Activated CD4-positive, alpha-beta T cell treated with anti-CD3 and anti-CD28 coated beads, Interleukin-2, amount 50 U/mL, for 1 hour (primary cell): Measurements from ENCODE around the gene LRSAM1.

Experiments
- DNase-seq: peaks from one replicate; pipeline ENCODE4 v3.0.0-alpha.2; 2020

LRSAM1 gene

DNA sequence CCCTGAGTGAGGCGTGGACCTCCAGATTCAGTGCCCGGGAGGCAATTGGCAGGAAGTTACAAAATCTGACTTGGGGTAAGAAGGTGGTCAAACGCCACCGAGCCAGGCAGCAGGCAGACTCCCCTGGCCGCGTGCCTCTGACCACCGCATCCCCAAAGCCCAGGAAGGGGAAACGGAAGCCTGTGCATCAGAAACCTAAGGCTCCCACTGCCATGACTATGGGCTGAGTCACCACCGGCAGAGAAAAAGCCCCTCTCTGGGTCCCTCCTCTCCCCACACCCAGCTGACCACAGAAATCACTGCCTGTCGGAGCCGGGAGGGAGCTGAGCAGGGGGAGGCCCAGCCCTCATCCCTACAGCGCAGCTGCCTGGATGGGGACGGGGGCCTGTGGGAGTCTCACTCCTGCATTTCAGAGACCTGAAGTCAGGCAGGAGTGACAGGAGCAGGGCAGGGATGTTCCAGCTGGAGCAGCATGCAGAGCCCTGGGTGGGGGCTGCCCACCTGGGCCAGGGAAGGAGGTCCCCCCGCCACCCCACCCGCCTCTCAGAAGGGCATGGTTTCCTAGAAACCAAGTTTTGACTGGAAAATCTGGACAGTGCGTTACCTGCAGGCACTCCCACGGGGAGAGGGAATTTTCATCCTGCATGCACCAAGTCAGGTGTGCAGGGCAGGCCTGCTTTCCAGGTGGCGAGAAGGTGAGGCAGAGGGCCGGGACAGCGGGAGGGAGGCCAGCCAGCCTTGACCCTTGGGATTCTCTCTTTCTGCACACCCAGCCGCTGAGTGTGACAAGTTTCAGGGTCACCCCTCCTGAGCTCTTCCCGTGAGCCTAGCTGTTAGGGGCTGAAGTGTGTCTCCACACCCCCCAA is 68.2 kb downstream of the LRSAM1 start:
- no peak for DNase-seq

DNA sequence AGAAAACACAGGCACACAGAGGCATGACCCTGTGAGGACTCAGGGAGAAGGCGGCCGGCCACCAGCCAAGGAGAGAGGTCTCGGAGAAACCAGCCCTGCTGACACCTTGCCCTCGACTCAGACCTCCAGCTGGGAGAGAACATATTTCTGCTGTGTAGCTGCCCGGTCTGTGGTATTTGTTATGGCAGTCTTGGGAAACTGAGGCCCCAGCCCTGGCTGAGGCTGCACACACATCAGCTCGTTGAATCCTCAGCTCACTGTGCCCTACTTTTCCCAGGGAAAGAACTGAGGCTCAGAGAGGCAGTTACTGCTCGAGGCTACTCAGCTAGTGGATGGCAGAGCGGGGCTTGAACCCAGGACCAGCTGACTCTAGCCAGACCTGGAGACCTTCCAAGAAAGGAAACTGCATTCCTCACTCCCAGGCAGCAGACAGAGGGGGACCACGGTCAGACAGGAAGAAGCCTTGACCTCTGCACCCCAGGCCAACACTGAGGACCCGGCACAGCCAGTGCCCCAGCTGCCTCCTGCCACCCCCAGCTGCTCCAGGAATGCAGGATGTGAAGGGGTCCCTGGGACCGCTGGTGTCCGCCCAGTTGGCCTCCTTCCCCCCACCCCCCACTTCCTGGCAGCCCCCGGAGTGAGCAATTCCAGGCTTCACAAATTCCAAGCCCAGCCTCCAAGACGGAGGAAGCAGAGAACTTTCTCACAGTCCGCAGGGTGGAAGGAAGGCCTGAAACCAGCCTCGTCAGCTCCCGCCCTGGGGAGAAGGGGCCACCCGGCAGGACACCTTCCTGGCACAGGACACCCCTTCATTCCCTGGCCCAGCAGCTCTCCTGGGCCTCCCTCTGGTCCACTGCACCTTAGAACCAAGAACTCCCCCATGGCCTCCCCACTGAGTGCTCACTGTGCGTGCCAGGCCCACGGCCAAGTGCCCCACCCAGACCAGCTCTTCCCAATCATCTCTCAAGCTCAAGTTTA is 69.9 kb downstream of the LRSAM1 start:
- DNase-seq, result no peak

DNA sequence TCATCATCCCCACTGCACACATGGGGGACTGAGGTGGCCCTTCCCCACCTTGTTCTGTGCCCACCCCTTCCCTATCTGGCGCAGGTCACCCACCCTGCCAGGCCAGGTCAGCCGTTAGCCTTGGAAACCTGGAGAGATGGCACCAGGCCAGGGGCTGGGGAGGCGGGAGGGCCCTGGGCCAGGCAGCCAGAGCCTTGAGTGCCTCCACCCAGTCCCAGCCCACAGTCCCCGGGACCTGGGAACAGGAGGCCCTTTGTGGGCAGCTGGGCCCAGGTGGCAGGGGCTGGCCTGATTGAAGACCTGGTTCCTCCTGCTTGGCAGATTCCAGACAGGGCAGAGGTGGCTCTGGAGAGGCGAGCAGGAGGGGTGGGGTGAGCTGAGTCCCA is 70.6 kb downstream of the LRSAM1 start:
- no peak for DNase-seq

DNA sequence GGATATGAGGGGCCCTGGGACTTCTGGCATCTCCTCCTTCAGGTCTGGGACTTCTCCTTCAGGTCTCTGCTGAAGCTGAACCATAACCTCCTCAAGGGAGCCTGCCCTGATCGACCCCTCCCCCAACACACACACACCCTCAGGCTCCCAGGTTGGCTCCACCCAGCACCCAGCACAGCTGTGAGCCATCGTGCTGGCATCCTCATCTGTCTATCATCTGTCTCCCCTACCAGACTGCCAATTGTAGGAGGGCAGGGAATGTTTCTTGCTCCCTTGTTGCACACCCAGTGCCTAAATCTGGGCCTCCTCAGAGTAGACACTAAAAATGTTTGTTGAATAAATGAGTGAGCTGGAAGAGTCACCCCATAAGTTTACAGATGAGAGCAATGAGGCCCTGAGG is 71.4 kb downstream of the LRSAM1 start:
- no peak for DNase-seq

DNA sequence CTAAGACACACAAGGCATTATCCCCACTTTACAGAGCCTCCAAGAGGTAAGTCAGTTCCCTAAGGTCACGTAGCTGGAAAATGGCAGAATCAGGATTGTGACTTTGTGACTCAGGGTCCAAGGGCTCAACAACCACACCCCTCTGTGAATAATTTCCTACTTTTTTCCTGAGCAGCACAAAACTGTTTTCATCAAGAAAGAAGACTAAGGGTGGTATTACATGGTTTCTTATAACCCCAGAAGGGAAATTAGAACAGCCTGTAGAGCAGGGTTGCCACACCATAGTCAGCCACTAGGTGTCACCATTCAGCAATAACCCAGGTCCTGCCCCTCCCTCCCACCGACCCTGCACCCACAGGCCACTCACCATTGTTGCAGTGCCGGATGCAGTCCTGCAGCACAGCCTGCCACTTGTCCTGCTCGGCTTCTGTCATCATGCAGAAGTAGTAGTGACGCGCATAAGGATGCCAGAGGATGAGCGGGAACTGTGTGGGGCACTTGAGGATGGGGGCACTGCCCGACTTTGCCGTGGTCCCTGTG is 72.1 kb downstream of the LRSAM1 start:
- no peak for DNase-seq

DNA sequence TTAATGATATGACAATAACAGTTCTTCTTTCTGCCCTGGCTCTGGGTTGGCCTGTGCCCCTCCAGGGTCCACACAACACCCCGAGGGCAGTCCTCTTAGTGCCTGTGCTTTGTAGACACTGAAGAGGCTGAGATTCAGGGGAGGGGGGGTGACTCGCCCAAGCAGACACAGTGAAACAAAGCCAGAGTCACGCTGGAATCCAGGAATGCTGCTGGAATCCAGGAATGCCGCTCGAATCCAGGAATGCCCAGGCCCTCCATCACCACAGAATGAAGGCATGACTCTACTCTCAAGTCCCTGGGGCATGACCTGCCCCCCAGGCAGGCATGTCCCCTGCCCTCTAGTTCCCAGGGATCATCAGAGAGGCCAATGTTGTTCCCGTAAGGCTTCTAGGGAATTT is 73.1 kb downstream of the LRSAM1 start:
- no peak for DNase-seq

DNA sequence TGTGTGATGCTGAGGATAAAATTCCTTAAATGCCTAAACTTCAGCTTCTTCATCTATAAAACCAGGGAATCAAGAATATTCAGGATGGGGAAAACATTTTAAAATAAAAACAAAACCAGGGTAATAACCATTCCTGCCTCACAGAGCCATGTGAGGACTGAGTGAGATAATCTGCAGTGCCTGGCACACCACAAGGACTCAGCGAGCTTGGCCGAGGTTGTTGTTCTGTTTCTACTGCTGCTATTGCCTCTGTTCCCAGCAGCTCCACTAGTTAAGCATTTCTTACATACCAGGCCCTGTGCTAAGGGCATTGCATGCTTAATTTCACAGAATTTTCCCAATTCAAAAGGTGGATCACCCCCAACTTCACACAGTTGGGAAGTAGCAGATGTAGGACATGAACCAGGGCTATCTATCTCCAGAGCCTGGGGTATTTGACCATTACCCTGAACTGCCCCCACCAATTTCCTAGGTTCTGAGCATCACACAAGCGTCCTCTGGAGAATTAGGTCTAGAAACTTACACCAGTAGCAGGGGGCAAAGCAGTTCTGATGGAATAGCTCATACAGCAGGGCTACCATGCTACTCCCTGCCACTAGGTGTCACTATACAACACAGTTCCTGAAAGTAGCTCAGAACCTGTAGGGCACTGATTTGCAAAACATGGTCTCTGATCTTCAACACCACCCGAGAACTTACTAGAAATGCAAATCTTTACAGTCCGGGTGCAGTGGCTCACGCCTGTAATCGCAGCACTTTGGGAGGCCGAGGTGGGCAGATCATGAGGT is 74.3 kb downstream of the LRSAM1 start:
- no peak for DNase-seq

DNA sequence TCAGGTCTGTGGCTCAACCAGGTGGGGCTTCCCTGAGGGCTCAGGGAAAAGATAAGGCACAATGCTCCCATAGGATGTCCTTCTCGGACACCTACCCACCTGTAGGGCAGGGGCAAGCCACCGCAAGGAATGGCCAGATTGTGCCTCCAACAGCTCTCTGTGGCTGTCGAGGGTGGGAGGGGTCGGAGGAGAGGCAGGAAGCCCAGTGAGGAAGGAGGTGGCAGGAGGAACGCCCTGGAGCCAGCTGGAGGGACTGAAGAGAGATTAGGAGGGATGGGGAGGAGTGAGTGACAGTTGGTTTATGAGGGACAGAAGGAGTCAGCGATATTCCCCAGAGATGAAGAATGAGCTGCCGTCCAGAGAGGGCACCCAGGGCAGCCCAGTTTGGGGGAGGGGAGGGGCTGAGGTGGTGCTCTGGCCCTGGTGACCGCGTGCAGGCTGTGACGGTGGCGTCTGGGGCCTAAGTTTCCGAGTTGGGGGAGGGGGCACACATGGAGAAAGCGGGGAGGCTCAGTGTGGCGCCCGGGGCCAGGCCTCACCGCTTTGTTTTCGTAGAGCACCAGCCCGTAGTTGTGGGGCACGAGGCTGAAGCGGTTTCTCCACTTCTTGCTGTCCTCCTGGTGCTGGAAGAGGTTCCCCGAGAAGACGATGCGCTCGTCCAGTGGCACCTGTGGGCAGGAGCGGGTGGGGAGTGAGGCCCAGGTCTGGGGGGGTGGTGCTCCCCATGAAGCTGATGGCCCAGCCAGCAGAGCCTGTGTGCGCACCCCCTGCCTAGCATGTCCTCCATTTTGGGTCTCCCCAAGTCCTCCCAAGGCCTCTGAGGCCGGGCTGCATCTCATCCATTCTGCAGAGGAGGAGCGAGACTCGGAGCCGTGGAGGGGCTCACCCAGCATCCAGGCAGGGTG is 75.6 kb downstream of the LRSAM1 start:
- DNase-seq, result no peak

DNA sequence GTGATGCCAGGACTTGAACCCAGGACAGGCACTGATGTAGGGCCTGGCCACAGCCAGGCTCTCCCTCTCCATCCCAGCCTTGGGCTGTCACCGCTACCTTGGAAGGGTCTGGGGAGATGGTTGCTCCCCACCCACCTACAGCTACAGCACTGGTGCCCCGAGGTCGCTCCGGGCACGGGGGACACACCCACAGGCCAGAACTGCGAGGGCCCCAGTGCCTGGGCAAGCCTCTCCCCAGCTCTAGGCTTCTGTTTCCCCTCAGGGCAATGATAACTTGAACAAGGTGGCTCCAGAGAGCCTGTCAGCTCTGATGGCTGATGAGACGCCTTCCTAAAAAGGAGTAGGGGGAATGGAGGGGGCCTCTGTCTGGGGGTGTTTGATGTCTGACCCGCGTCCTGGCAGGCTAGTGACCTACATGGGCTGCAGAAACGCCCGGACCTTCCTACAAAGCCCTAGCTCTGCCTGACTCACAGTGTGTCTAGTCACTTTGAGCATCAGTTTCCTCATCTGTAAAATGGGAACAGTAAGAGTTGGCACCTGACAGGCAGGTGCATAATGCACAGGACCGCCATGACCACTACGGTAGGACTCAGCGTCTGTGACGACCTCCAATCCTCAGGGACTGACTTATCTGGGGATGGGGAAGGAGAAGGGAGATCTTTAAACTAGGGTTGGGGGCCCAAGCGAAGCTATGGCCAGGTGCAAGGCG is 76.4 kb downstream of the LRSAM1 start:
- DNase-seq, result no peak

DNA sequence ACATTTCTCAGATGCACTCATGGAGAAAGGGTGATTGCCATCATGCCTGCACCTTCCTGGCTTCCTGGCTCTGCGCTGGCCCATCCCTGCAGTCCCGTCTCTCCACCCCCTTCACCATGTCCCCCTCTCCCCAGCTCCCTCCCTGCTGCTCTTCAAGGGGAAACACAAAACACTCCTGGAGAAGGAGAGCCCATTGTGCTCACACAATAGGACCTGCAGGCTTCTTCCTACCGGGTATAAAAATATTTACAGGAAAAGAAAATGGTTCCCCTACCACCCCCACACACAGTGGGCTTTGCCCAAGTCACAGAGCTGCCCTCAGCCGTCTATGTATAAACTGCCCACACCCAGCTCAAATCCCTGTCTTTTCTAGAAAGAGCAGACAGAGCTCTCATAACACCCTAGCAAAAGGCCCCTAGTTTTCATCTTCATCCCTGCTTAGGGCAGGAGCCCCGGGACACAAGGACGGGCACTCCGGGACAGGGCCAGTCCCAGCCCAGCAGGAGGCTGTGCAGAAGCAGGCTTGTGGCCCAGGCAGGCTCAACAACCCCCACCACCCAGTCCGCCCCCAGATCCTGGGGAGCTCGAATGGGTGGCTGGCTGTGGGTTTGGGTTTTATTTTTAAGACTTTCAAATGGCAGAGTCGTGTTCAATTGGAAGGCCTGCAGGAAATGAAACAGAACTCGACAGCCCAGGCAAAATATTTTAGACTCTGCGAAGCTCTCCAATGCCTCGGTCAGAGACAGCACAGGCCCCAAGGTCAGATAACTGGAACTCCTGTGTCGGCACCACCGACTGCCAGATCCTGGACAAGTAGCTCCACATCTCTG is 77.3 kb downstream of the LRSAM1 start:
- no peak for DNase-seq

DNA sequence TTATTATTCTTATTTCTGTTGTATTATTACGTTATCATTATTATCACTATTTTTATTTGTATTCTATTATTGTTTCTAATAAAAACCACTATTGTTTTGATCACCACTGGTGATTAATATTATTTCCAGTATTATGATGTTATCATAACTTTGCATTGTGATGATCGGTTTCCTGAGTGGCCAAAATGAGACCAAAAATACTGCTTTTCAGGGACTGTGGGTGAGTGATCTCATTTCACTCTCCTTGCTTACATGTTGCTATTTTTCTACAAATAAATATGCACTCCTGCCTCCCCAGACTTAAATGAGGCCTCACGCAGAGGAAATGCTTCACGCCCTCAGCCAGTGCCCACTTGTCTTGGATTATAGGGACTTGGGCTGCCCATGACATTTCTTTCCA is 78.4 kb downstream of the LRSAM1 start:
- DNase-seq, result no peak

DNA sequence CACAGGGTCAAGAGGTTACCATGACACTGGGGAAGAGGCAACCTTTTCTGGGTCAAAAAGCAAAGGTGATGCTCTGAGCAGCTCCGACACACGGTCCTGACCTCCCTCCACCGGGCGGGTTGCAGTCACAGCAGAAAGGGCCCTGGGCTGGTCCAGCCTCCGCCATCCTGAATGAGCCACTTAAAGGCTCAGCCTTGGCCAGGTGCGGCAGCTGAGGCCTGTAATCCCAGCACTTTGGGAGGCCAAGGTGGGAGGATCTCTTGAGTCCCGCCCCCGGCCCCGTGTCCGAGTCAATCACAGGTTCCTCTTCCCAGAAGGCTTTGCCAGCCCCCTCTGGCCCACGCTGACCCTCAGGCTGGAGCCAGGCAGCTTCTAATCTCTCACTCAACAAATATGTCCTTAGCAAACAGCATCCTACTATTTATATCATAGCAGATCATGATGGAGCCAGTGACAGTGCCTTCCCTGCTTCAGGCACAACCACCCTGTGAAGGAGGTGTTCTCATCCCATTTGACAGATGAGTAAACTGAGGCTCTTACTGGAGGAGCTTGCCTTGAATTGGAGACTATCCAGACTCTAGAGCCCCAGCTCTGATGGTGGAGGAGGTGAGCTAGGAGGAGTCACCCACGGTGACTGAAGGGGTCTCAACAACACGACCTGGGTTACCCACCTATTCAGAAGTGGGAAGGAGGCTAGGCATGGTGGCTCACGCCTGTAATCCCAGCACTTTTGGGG is 79.1 kb downstream of the LRSAM1 start:
- no peak for DNase-seq

DNA sequence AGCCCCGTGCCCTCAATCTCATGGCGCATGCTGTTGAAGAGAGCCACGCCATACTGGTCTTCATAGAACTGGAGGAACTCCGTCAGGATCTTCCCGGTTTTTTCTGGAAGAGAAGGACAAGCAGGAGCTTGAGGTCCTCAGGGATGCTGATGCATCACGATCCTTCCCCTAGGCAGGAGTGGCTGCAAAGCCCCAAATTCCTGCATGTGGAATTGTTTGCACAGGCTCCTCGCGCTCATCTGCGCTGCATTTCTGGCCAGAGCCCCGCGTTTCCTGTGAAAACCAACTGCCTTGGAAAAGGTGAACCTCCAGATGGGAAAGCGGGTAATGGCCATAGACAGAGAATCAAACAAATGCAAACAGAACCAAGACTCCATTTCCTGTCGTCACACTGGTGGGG is 80.4 kb downstream of the LRSAM1 start:
- no peak for DNase-seq

DNA sequence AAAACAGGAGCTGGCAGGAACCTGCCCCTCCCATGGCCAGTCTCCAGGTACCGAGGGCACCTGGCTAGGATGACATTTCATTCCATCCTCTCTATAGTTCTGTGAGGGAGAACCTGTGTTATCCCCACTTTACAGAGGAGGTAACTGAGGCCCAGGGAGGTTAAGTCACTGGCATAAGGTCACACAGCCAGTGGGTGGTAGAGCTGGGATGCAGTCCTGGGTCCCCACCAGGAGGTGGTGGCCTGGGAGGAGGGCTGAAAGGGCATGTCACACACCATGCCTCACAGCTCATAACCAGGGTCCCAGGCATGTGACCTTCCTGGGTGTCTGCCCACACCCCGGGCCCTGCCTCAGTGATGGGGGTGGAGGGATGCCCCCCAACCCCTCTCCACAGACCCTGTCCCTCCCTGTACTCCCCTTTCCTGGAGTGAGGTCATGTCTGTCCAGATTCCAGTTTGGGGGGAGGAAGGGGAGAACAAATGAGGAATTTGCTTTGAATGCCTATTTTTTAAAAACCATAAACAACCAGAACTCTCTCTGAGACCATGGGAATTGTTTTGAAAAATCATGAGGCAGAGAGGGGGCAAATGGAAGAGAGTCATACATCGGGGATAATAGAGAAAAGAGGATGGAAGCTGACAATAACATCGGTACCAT is 83.1 kb downstream of the LRSAM1 start:
- no peak for DNase-seq

DNA sequence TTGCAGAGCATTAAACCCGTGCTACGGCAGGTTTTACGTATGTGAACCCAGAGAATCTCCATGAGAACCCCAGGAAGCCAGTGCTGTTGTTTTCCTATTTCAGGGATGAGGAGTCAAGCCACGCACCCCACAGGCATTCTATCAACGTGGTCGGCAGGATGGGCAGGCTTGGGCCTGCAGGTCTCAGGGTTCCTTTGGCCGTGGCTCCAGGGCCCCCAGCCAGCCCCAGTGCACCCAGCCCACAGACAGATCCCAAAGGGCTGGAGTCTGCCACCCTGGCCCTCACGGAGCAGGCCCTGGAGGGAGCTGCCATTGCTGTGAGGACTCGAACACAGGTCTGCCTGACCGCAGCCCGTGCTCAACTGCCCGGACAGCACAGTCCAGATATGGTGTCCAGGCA is 83.6 kb downstream of the LRSAM1 start:
- DNase-seq, result no peak

DNA sequence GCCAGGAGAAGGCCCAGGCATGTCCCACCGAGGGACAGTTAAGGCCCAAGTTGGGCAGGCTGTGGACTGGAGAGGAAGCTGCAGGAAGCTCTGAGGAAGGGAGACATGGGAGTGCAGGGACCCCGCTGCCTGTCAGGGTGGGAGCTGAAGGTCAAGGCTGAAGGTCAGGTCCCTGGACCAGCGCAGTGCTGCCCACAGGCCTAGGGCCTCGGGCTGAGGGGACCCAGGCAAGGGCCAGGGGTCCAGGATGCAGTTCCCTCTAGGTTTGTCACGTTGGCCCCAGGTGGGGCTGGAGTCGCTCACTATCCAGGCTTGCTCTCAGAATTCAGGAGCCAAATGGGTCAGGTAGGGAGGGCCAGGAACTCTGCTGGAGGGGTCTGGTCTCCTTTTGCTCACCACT is 84.1 kb downstream of the LRSAM1 start:
- DNase-seq, result no peak

DNA sequence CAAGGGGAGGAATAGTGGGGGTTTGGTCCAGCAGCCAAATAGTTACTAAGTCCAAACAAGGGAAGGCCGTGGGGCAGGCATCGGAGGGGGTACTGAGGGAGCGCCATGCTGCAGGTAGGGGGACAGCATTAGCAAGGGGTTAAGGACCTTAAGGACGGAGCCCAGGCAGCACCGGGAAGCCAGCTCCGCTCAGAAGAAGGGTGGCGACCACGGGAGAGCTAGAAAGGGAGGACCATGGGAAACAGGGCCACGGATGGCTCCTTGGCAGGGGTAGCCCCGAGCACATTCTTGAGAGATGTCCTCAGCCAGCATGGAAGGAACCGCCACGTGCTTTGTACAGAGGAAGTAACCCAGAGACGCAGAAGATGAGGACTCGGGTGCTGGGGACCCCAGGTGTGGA is 84.5 kb downstream of the LRSAM1 start:
- DNase-seq, result no peak

DNA sequence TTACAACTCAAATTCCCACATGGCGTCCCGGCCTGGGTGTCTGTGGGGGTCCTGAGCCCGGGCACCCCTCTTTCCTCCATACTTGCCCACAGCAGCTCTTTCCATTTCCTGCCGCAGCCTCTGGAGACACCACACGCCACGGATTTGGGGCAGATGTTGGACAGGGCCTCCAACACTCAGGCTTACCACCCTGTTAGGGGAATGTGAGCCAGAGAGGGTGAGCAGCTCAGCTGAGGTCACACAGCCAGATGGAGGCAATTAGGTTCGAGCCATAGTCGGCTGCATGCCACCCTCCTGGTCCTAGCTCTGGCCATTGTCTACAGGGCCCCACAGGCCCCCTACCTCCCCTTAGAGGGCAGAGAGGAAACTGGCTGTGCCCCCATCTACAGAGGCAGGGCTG is 85.2 kb downstream of the LRSAM1 start:
- no peak for DNase-seq

DNA sequence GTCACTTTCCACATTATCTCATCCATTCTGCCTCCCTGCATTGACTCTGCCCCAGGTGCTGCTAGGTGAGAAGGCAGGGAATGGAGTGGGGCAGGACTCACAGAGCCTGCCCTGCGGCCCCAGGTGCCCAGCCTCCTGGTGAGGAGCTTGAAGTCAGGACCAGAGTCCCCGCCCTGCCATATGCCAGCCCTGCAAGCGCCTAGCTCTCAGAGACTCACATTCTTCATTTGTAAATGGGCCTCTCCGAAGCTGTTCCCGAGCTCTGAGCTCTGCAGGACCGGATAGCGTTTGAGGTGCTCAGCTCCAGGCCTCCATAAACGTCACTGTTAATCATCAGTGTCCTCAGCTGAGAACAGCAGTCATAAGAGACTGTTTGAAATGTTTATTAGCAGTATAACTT is 85.7 kb downstream of the LRSAM1 start:
- no peak for DNase-seq
